Retinal pigment epithelial cell (primary cell): ENCODE data around the gene NTSR1.

Source experiments
- DNase-seq: peaks from one replicate; pipeline ENCODE4 v3.0.0-alpha.2; 2010; ENCODE audit warnings: low read depth
- H3K4me3 ChIP-seq: 2 replicates; pipeline ENCODE4 v1.5.1; 2011; ENCODE audit warnings: mild to moderate bottlenecking, low read length, control low read depth, moderate library complexity
- CTCF ChIP-seq: conservative IDR thresholded peaks from 2 replicates; pipeline ENCODE4 v1.5.1; 2011; ENCODE audit warnings: low read depth, low read length, control low read depth, inconsistent platforms

Gene NTSR1

GRCh38 chr20:62710221-62710885, 1.7 kb downstream of the NTSR1 start:
- DNase-seq: no peak
- H3K4me3 ChIP-seq: no peak overlapping the region
- no peak for TF ChIP-seq CTCF

- no peak overlapping the region for H3K4me3 ChIP-seq
- no peak for DNase-seq
- TF ChIP-seq CTCF: no peak
Measured at GRCh38 chr20:62710886-62711702, 2.5 kb downstream of the NTSR1 start.

- H3K4me3 ChIP-seq: no peak overlapping the region
- no peak for TF ChIP-seq CTCF
- no peak for DNase-seq
Measured at GRCh38 chr20:62711703-62712101, 3.1 kb downstream of the NTSR1 start.

- no peak for TF ChIP-seq CTCF
- no peak overlapping the region for H3K4me3 ChIP-seq
- no peak for DNase-seq
Measured at GRCh38 chr20:62712606-62713005, 4.0 kb downstream of the NTSR1 start.

- no peak overlapping the region for H3K4me3 ChIP-seq
- no peak for DNase-seq
- TF ChIP-seq CTCF: no peak
Measured at GRCh38 chr20:62714006-62714405, 5.4 kb downstream of the NTSR1 start.

GRCh38 chr20:62714799-62715198, 6.2 kb downstream of the NTSR1 start:
- no peak for TF ChIP-seq CTCF
- no peak for DNase-seq
- no peak overlapping the region for H3K4me3 ChIP-seq

- no peak overlapping the region for H3K4me3 ChIP-seq
- no peak for DNase-seq
- no peak for TF ChIP-seq CTCF
Measured at GRCh38 chr20:62715201-62715600, 6.6 kb downstream of the NTSR1 start.
